Testis (tissue), 2 donors: ENCODE measurements around the gene JAML.

Experiments used
- CTCF ChIP-seq, 3 experiments: fragments of 450-650 bp in 2 of 3; fragments of 200-600 bp in 1 of 3; sonication (generic) in 1 of 3; IDR thresholded peaks; one replicate each; pipeline ENCODE4 v1.5.1; 2016 to 2019; ENCODE audit warnings: antibody characterized with exemption in 3 of 3, mild to moderate bottlenecking in 2 of 3, moderate library complexity in 1 of 3
- POLR2A ChIP-seq: fragments of 450-650 bp; IDR thresholded peaks from one replicate; pipeline ENCODE4 v1.6.1; 2017; ENCODE audit warnings: antibody characterized with exemption, mild to moderate bottlenecking, moderate library complexity

GRCh38 chr11:118184784-118185579 lies 39.8 kb downstream of the JAML start:
- TF ChIP-seq CTCF (IDR thresholded peaks at IDR 0.05): no peak
- no peak for TF ChIP-seq POLR2A
